HG03460 (cell line): Measurements from ENCODE around the gene MPEG1.

ENCODE experiments used
- ATAC-seq: cut with Tn5 transposase; IDR thresholded peaks from one replicate; pipeline ENCODE4 v1.9.1; 2021; ENCODE audit not compliant: unreplicated experiment

The MPEG1 gene

GRCh38 chr11:59191095-59191494 is 21.6 kb downstream of the MPEG1 start:
- no peak for ATAC-seq

- ATAC-seq, result no peak
Observed at GRCh38 chr11:59189986-59190385, 22.7 kb downstream of the MPEG1 start.

GRCh38 chr11:59188954-59189353 is 23.8 kb downstream of the MPEG1 start:
- no peak for ATAC-seq

GRCh38 chr11:59187587-59187986 is 25.1 kb downstream of the MPEG1 start:
- ATAC-seq, result no peak

GRCh38 chr11:59187035-59187434 is 25.7 kb downstream of the MPEG1 start:
- no peak for ATAC-seq

GRCh38 chr11:59186130-59186594 is 26.6 kb downstream of the MPEG1 start:
- ATAC-seq, result peak; percentile 57

GRCh38 chr11:59185386-59185945 is 27.3 kb downstream of the MPEG1 start:
- ATAC-seq, result no peak

GRCh38 chr11:59184691-59185339 is 27.9 kb downstream of the MPEG1 start:
- ATAC-seq, result no peak

GRCh38 chr11:59183771-59184170 is 29.0 kb downstream of the MPEG1 start:
- ATAC-seq, result no peak

GRCh38 chr11:59182457-59183151 is 30.1 kb downstream of the MPEG1 start:
- ATAC-seq, result no peak

GRCh38 chr11:59181746-59182456 is 30.8 kb downstream of the MPEG1 start:
- ATAC-seq, result no peak

GRCh38 chr11:59180907-59181306 is 31.8 kb downstream of the MPEG1 start:
- ATAC-seq, result no peak

- no peak for ATAC-seq
Observed at GRCh38 chr11:59180168-59180776, 32.5 kb downstream of the MPEG1 start.

- no peak for ATAC-seq
Observed at GRCh38 chr11:59179121-59179520, 33.6 kb downstream of the MPEG1 start.

GRCh38 chr11:59178402-59178801 is 34.3 kb downstream of the MPEG1 start:
- ATAC-seq, result no peak

- no peak for ATAC-seq
Observed at GRCh38 chr11:59176330-59176729, 36.4 kb downstream of the MPEG1 start.

GRCh38 chr11:59175091-59175501 is 37.6 kb downstream of the MPEG1 start:
- no peak for ATAC-seq

GRCh38 chr11:59174664-59175033 is 38.1 kb downstream of the MPEG1 start:
- ATAC-seq, result no peak

GRCh38 chr11:59173964-59174663 is 38.6 kb downstream of the MPEG1 start:
- ATAC-seq, result no peak

- peak; percentile 2 for ATAC-seq
Observed at GRCh38 chr11:59173080-59173963, 39.4 kb downstream of the MPEG1 start.
